ENCODE results near the gene MYO1B.

MYO1B gene

GRCh38 chr2:191258996-191259395 lies 13.8 kb downstream of the MYO1B start:
- no peak for DNase-seq (ENCODE audit: low read depth, low spot score)

DNA sequence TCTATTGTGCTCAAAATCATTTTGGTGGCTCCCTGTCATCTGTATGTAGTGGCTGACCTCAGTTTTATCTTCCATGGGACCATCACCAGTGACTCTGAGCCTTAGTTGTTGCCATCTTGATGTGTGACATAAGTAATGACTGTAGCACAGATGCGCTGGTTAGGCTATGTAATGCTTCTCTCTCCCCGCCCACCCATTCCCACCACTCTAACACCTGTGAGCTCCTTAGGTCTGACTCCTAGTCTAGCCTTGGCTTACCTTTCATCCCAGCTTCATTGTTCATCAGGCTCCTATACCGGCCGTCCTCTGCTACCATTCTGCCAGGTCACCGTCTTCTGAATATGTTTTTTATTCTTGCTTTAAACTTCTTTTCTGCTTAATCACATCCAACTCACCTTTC lies 17.2 kb downstream of the MYO1B start:
- DNase-seq (ENCODE audit: low read depth, low spot score): peak; percentile 56

- peak; percentile 27 for DNase-seq (ENCODE audit: low read depth, low spot score)
Measured at GRCh38 chr2:191263050-191263449, 17.8 kb downstream of the MYO1B start.

- peak; percentile 86 for DNase-seq (ENCODE audit: low read depth, low spot score)
Measured at GRCh38 chr2:191264647-191265081, 19.5 kb downstream of the MYO1B start.

GRCh38 chr2:191265311-191266170 lies 20.3 kb downstream of the MYO1B start:
- peak; percentile 92 for DNase-seq (ENCODE audit: low read depth, low spot score)

DNA sequence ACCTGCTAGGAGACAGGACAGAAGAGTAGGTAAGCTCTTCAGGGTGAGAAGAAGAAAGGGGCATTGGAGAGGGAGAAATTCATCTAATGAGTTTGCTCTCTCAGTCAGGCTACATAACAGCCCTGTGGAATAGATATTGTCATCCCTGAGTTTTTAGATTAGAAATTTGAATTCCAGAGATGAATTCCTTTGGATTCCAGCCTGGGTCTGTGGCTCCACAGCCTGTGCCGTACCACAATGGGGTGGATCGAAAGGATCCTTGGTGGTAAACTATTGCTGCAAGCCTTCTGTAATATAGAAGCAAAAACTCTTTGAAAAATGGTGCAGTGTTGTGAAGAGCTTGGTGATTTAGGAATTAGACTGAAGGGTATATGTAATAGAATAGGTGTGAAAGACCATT lies 21.0 kb downstream of the MYO1B start:
- DNase-seq (ENCODE audit: low read depth, low spot score): peak; percentile 52

DNA sequence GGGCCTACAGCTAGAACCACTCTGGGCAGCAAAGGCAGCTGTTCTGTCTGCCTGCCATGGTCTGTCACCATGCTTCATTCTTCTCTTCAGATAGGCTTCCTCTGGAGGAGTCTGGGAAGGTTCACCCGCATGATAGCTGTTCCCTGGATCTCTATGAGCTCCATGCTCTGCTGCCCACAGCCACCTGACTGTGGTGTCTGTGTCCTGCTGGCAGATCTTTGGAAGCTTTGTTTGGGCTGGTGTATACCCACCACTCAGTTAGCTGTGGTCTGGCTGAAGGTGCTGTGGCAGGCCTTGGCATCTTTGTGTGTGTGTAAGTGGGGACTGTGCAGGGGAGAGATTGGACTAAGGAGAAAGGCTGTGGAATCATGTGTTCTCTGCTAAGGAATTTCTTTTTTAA lies 23.4 kb downstream of the MYO1B start:
- DNase-seq (ENCODE audit: low read depth, low spot score): no peak

GRCh38 chr2:191270306-191271161 lies 25.3 kb downstream of the MYO1B start:
- peak; percentile 33 for DNase-seq (ENCODE audit: low read depth, low spot score)

- DNase-seq (ENCODE audit: low read depth, low spot score): no peak
Measured at GRCh38 chr2:191272064-191272463, 26.9 kb downstream of the MYO1B start.

DNA sequence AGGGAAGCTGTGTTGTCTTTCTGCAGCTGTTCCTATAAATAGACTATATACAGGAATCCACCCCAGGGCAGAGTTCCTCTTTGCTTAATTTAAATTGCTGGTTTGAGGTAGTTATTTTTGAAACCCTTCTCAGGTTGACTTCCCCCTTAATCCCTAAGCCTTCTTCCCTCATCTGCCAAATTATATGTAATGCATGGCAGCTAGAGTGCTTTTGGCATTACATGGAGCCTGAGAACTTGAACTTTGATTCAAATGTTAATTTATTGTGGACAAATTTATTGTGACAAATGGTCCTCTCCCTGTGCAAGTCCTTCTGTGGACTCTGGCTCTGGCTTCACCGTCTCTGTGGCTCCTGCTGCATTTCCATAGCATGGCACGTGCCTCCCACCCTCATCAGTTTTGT lies 29.2 kb downstream of the MYO1B start:
- DNase-seq (ENCODE audit: low read depth, low spot score): no peak

GRCh38 chr2:191276792-191277465 lies 31.7 kb downstream of the MYO1B start:
- no peak for DNase-seq (ENCODE audit: low read depth, low spot score)

- DNase-seq (ENCODE audit: low read depth, low spot score): no peak
Measured at GRCh38 chr2:191280290-191280689, 35.1 kb downstream of the MYO1B start.

DNA sequence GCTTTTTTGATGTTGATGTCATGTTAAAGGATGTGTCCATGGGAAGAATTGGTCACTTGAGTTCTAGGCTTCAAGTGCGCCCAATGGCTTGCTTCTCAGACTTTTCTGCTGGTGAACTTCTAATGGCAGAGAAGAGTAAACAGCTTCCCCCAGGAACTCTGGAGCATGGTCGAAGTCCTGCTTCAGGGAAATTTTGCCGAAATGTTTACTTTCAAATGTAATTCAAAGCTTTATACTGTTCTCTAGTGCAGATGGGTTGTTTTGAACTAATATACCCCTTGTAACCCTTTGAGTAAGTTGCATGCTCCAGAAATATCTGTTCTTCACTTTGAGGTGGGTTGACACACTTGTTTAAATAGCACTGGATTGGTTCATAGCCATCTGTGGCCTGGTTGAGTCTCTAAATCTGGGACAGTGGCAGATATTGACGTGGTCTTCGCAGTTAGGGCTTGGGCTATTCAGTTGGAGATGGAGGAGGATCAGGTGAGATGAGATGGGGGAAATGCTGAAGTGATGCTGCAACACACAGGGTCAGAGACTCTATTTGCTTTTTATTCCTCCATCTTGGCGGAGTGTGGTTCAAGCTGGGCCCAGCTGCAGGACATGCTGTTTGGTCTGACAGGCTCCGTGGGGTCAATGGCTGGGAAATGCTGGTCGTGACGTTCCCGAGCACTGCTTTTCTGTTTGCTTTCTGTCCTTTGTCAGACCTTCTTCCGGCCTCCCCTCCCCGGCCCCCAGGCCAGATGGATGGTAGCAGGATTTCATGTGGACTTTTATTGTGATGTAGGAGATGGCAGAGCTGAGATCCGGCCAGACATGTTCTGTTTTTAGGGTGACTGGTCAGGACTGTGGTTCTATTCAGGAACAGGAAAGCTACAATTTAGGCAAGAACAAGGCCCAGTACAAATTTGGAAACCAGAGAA lies 35.9 kb downstream of the MYO1B start:
- no peak for DNase-seq (ENCODE audit: low read depth, low spot score)

- no peak for DNase-seq (ENCODE audit: low read depth, low spot score)
Measured at GRCh38 chr2:191285252-191285651, 40.0 kb downstream of the MYO1B start.

DNA sequence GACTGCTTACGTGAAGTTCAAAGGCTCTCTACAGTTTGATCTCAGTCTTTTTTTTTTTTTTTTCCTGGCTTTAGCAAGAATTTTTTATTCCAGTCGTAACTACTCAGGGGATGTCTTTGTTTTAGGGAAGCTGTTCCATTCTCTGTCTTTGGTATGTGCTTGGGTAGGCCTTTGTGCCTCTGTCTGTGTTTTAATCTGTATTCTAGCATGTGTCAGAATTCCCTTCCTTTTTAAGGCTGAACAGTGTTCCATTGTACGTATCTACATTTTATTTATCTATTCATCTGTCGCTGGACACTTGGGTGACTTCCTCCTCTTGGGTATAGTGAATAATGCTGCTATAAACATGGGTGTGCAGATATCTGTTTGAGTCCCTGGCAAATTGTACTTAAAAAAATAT lies 42.6 kb downstream of the MYO1B start:
- DNase-seq (ENCODE audit: low read depth, low spot score): no peak

- DNase-seq (ENCODE audit: low read depth, low spot score): no peak
Measured at GRCh38 chr2:191289049-191289448, 43.8 kb downstream of the MYO1B start.

DNA sequence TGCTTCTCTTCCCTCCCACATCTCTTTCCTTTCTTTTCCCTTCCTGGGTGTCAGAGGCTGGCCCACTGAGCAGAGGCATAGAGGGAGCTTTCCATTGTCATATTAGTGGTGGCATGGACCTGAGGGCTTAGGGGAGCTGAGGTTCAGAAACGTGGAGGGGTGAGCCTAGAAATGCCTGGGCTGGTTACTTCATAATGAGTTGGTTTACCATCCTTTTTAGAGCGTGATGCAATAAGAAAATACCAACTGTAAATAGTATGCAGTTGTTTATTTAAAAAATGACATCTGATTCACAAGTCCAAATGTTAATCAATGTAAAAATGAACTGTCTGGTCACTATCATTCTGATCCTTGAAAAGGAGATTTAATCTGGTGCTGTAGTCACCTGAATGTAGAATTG lies 46.3 kb downstream of the MYO1B start:
- no peak for DNase-seq (ENCODE audit: low read depth, low spot score)

- no peak for DNase-seq (ENCODE audit: low read depth, low spot score)
Measured at GRCh38 chr2:191292869-191293268, 47.7 kb downstream of the MYO1B start.

DNA sequence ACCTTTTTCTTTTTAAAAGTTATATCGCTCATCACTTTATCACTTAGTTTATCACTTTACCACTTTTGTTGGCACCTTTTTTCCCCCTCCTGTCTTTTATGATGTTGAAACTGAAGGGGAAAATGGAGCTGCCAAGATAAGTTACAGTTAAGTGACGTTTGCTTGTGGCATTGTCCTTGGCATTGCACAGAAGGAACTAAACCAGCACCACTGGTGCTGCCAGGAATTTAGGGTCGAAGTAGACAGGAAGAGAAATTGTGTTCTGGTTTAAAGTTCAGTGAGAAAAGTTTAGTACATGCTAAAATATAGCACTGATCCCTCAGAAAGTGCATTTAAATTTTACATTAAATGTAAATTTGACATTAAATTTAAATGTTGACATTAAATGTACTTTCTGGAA lies 49.9 kb downstream of the MYO1B start:
- no peak for DNase-seq (ENCODE audit: low read depth, low spot score)

GRCh38 chr2:191296083-191297006 lies 51.1 kb downstream of the MYO1B start:
- DNase-seq (ENCODE audit: low read depth, low spot score): no peak
